AG10803 (cell line): ENCODE measurements around the gene CHAC1.

Experiments
- DNase-seq: peaks from one replicate; pipeline ENCODE4 v3.0.0; 2010; ENCODE audit warnings: low read depth
- H3K4me3 ChIP-seq: 2 replicates; pipeline ENCODE4 v1.5.1; 2011; ENCODE audit warnings: mild to moderate bottlenecking, low read length, control low read depth
- CTCF ChIP-seq: conservative IDR thresholded peaks from 2 replicates; pipeline ENCODE4 v1.5.1; 2011; ENCODE audit warnings: mild to moderate bottlenecking, low read length, control low read depth, inconsistent platforms

Gene CHAC1

DNA sequence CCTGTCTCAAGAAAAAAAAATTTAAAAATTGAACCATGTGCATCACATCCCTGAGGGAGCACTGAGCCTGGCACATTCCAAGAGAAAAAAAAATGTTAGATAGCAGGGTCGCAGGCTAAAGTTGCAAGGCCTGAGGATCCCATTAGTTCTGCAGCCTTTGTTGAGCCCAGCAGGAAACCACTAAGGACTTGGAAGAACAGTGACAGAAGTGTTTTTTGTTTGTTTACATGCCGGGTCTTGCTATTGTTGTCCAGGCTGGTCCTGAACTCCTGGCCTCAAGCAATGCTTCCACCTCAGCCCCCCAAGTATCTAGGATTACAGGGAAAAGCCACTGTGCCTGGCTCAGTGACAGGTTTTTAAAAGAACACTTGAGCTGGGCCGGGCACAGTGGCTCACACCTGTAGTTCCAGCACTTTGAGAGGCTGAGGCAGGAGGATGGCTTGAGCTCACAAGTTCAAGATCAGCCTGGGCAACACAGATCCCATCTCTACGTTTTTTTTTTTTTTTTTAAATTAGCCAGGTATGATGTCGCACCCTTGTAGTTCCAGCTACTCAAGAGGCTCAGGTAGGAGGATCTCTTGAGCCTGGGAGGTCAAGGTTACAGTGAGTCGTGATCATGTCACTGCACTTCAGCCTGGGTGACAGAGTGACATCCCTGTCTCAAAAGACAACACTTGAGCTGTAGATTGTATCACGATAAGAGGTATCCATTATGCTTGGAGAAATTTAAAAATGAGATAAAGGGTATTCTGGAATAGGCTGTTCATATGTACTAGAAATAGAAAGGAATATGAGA is 15.2 kb downstream of the CHAC1 start:
- DNase-seq: no peak
- no peak for TF ChIP-seq CTCF
- H3K4me3 ChIP-seq: no peak overlapping the region

DNA sequence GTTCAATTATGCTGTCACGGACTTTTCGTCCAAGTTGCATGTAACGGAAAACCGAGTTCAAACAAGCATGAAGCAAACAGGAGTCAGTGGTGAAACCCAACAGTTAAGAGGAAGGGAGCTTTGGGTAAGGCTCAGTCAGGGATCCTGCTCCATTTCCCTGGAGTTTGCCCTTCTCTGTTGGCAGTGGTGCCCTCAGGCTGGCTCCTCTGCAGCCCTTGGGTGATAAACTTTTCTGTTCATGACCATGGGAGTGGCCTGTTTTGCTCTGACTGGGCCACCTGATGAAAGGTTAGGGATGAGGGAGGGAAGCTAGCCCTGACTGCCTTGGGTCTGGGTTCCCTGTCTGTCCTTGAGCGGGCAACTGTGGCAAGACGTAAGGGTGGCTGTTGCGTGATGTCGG is 16.1 kb downstream of the CHAC1 start:
- TF ChIP-seq CTCF: no peak
- no peak for DNase-seq
- no peak overlapping the region for H3K4me3 ChIP-seq

DNA sequence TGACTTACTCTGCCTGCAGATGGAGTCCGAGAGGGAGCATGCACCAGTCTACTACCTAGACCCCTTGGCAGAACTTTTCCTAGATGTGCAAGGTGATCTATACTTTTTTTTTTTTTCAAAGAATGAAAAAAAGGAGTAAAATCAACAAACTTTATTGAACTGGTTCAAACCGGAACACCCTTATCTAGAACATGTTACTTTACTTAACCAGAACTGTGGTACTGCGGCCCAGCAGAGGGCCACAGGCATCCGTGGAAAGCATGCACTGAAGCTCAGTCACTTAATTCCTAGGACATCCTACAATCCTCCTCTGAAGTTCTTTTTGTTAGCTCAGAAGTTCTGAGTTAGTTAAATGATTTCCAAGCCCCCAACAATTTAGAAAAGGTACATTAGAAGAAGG is 21.6 kb downstream of the CHAC1 start:
- no peak for TF ChIP-seq CTCF
- no peak for DNase-seq
- no peak overlapping the region for H3K4me3 ChIP-seq

GRCh38 chr15:40976819-40977218 is 23.5 kb downstream of the CHAC1 start:
- no peak overlapping the region for H3K4me3 ChIP-seq
- DNase-seq: no peak
- TF ChIP-seq CTCF: no peak

DNA sequence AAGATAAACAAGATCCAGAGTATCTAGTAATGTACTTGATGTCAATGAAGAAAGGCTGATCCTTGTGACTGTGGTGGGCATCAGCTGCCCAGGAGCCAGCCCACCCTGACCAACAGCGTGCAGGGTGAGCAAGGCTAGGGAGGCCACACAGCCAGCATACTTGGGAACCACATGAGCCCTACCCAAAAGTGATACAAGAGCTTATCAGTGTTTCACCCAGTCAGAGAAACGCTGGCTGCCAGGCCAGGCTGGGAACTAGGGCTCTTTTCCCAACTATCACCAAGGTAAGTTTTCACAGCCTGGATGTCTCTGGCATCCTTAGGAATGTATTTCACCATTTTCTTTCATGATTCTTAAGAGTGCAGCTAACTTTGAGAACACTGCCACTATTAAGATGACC is 24.9 kb downstream of the CHAC1 start:
- H3K4me3 ChIP-seq: no peak overlapping the region
- DNase-seq: no peak
- TF ChIP-seq CTCF: no peak

- no peak for TF ChIP-seq CTCF
- H3K4me3 ChIP-seq: no peak overlapping the region
- no peak for DNase-seq
These were observed 25.3 kb downstream of the CHAC1 start for GRCh38 chr15:40978562-40978961.

GRCh38 chr15:40981186-40981585 is 27.9 kb downstream of the CHAC1 start:
- TF ChIP-seq CTCF: no peak
- no peak overlapping the region for H3K4me3 ChIP-seq
- DNase-seq: no peak
